ENCODE data around the gene MAPKAP1.

DNA sequence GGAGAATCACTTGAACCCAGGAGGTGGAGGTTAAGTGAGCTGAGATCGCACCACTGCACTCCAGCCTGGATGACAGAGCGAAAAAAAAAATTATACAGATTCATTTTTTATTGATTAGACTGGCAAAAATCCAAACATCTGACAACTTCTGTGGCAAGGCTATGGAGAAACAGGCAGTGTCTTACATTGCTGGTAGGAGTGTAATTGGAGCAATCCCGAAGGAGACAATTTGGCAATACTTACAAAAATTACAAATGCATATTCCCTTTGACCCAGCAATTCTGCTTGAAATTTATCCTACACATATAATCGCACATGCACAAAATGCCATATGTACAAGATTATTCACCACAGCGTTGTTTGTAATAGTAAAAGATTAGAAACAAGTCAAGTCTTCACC lies 86.8 kb downstream of the MAPKAP1 start:
- TF ChIP-seq, protein P1, sequence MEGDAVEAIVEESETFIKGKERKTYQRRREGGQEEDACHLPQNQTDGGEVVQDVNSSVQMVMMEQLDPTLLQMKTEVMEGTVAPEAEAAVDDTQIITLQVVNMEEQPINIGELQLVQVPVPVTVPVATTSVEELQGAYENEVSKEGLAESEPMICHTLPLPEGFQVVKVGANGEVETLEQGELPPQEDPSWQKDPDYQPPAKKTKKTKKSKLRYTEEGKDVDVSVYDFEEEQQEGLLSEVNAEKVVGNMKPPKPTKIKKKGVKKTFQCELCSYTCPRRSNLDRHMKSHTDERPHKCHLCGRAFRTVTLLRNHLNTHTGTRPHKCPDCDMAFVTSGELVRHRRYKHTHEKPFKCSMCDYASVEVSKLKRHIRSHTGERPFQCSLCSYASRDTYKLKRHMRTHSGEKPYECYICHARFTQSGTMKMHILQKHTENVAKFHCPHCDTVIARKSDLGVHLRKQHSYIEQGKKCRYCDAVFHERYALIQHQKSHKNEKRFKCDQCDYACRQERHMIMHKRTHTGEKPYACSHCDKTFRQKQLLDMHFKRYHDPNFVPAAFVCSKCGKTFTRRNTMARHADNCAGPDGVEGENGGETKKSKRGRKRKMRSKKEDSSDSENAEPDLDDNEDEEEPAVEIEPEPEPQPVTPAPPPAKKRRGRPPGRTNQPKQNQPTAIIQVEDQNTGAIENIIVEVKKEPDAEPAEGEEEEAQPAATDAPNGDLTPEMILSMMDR (IDR thresholded peaks at IDR 0.05) = no peak
- no peak for TF ChIP-seq POLR2A (IDR thresholded peaks at IDR 0.05)
